Activated T-helper 17 cell treated with anti-CD3 and anti-CD28 coated beads, Interleukin-2, amount 50 U/mL, for 72 hours (primary cell): Measurements from ENCODE around the gene SPOCK2. TPM values are rescaled to one million over a fixed set of nuclear protein-coding genes. Genes with fewer than 3 reads are reported as not detected.
A peak's percentile ranks its signal among the peaks of the same experiment; 100 is the strongest.
"Not testable (repeated sequence)": the region's sequence is repeated elsewhere in the genome, so short reads cannot be mapped to it uniquely, and the experiment has no call there.

Experiments used
- ATAC-seq: fragments of 150-1000 bp; cut with Tn5 transposase; replicated peaks from 2 replicates; pipeline ENCODE4 v1.10.0; 2021; ENCODE audit warnings: mild to moderate bottlenecking, moderate library complexity
- H3K27ac Mint-ChIP-seq: one replicate; pipeline ENCODE4 v1.8.0; 2022; ENCODE audit warnings: mixed read lengths
- H3K27me3 Mint-ChIP-seq: one replicate; pipeline ENCODE4 v1.8.0; 2022; ENCODE audit warnings: mixed read lengths
- H3K36me3 Mint-ChIP-seq: one replicate; pipeline ENCODE4 v1.8.0; 2022; ENCODE audit warnings: low read depth, mild to moderate bottlenecking, mixed read lengths
- H3K4me1 Mint-ChIP-seq: one replicate; pipeline ENCODE4 v1.8.0; 2022; ENCODE audit warnings: mixed read lengths
- H3K4me3 Mint-ChIP-seq: one replicate; pipeline ENCODE4 v1.8.0; 2022; ENCODE audit warnings: mild to moderate bottlenecking, mixed read lengths
- H3K9me3 Mint-ChIP-seq: one replicate; pipeline ENCODE4 v1.8.0; 2022; ENCODE audit warnings: mixed read lengths
- total RNA-seq, 2 donors: library from RNA; stranded (reverse); gene quantifications; one replicate each; pipeline ENCODE4 v1.2.3, GENCODE V29; 2022

SPOCK2 gene
- total RNA-seq, 2 donors from 2014 or later, result 161 to 191 TPM

DNA sequence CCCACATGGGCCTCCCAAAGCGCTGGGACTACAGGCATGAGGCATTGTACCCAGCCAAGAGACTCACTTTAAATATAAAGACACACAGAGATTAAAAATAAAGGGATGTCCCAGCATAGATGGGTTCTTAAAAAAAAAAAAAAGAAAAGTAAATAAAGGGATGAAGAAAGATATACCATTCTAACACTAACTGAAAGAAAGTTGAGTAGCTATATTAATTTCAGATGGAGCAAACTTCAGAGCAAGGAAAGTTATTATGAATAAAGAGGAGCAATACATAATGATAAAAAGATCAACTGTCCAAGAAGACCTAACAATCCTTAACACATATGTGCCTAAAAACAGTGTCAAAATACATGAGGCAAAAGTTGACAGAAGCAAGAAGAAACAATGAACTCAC, 33.0 kb upstream of the SPOCK2 start:
- Mint-ChIP-seq H3K4me1 (peaks cover 11% of the 10 kb centered on the region), H3K36me3 (peaks cover 18% of the 10 kb centered on the region), H3K4me3 (peak overlapping the region; percentile 49), H3K9me3 (no peaks in the 10 kb centered on the region), H3K27me3 (no peaks in the 10 kb centered on the region), H3K27ac (peak overlapping the region; percentile 35)
- no peak for ATAC-seq

DNA sequence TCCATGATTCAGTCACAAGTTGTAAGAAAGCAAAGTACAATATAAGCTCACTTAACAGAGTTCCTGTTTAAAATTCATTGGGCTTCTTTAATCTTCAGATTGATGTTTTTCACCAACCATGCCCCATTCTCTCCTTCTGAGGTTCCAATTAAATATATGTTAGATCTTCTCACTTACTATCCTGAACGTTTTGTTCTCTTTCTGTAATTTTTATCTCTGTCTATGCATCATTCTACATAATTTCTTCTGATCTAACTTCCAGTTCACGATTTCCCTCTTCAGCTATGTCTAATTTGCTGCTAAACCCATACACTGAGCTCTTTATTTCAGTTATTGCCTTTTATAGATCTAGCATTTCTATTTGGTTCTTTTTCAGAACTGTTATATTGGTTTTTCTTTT, 28.0 kb upstream of the SPOCK2 start:
- peaks cover 24% of the 10 kb centered on the region for H3K36me3 Mint-ChIP-seq
- no peaks in the 10 kb centered on the region for H3K9me3 Mint-ChIP-seq
- H3K4me3 Mint-ChIP-seq, result no peak overlapping the region
- no peak overlapping the region for H3K27ac Mint-ChIP-seq
- no peaks in the 10 kb centered on the region for H3K27me3 Mint-ChIP-seq
- ATAC-seq, result no peak
- peaks cover 14% of the 10 kb centered on the region for H3K4me1 Mint-ChIP-seq

DNA sequence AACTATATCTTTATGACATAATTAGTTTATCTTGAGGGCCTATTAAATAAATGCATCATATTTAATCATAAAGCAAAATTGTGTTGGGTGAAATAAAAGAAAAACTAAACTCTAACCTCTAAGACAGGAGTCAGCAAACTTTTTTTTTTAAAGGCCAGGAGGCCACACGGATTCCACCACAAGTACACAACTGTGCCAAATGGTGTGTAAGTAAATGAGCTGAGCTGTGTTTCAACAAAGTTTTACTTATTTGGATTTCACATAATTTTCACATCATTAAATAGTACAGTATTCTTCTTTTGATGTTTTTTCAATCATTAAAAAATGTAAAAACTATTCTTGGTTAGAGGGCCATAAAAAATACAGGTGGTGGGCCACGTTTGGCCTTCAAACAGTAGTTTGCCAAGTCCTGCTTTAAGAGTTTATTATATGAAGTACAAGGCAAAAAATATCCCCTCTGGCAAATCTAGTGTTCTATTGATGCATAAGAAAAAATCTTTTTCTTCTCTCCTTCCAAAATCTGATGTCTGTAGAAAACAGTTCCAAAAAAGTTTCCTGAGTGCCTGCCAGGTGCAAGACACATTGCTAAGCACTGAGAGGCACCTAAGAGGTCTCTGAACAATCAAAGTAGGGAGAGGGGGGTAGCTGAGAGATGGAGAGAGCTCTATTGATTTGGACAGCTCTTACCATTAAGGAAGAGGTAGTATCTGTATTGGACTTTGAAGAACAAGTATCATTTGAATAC, 26.5 kb upstream of the SPOCK2 start:
- no peaks in the 10 kb centered on the region for H3K27me3 Mint-ChIP-seq
- no peak for ATAC-seq
- H3K27ac Mint-ChIP-seq, result no peak overlapping the region
- peaks cover 18% of the 10 kb centered on the region for H3K36me3 Mint-ChIP-seq
- no peaks in the 10 kb centered on the region for H3K9me3 Mint-ChIP-seq
- H3K4me3 Mint-ChIP-seq, result no peak overlapping the region
- peaks cover 17% of the 10 kb centered on the region for H3K4me1 Mint-ChIP-seq

DNA sequence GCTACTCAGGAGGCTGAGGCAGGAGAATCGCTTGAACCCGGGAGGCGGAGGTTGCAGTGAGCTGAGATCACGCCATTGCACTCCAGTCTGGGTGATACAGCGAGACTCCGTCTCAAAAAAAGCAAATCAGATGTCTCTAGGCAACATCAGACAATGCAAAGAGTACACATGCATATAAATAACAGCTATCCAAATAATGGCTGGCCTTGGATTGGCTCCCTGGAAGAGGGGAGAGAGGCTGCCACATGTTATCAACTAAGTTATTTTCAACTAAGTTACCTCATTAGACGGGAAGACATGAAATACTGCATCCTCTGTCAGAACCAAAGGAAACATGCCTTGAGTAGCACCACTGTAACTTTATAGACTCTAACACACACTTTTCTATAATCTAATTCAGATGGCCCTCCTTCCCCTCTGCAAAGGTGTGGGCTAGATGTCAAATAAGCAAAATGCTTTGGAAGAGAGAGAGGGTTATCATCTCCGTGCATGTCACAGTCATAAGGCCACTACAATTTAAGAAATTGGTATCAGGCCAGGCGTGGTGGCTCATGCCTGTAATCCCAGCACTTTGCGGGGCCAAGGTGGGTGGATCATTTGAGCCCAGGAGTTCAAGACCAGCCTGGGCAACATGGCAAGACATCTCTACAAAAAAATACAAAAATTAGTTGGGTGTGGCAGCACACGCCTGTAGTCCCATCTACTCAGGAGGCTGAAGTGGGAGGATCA, 22.5 kb upstream of the SPOCK2 start:
- H3K4me3 Mint-ChIP-seq, result peak overlapping the region; percentile 91
- H3K27me3 Mint-ChIP-seq, result no peaks in the 10 kb centered on the region
- H3K4me1 Mint-ChIP-seq, result peaks cover 50% of the 10 kb centered on the region
- peaks cover 25% of the 10 kb centered on the region for H3K36me3 Mint-ChIP-seq
- no peak for ATAC-seq
- H3K9me3 Mint-ChIP-seq, result no peaks in the 10 kb centered on the region
- H3K27ac Mint-ChIP-seq, result no peak overlapping the region

DNA sequence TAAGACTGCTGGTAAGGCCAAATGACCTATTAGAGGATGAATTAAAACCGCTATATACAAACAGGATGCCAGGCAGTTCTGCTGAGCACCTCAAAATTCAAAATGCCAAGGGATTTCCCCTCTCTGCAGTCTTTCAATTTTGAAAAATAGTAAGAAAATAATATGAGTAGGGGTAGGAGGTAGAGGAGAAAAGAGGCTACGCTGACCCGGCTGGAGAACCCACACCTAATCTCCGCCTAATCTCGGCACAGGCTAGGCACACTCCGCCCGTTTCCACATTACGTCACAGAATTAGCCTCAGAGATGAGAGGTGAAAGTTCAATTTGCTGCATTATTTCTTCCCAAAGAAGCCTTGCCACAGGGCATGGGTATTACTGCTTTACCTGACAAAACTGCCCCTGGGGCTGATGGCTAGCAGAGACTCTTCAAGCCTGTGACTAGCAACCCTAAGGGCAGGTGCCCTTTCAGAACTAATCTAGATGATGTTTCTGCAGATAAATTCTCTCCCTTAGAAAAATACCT, 21.3 kb upstream of the SPOCK2 start:
- Mint-ChIP-seq H3K4me1 (peaks cover 42% of the 10 kb centered on the region), H3K9me3 (no peaks in the 10 kb centered on the region), H3K27ac (peak overlapping the region; percentile 98)

DNA sequence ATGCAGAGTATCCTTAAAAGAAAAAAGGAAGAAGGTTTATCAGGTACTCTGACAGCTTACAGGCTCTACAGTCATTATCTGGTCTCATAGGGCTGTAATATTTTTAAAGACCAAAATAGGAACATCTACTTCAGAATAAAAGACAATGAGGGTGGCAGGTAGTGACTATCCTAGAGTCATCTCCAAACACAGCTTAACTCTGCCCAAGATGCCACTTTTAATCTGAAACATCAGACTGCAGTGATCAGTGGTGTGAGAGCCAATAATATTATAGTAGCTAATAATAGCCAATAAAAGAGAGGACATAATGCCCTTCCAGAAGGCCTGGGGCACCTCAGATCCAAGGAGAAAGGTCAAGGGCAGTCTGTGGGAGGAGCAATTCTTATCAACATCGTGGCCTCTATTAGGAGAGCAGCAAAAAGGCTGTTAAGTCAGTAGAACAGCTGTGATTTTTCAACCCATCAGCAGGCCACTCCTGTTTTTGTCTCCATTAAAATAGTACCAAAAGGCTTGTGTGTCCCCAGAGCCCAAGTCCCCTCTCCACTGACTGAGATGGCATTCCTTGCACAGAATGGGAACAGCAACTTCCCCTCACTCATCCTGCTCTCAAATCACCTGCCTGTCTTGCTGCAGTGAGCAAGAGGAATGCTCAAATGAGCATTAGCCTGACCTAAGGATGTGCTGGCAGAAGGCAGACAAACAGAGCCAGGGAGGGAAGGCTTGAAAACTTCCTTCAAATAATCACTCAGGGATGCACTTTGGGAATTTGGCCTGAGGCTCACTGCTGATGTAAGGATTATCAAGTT, 20.7 kb upstream of the SPOCK2 start:
- Mint-ChIP-seq H3K9me3 (no peaks in the 10 kb centered on the region), H3K4me3 (peak overlapping the region; percentile 91), H3K27me3 (no peaks in the 10 kb centered on the region), H3K36me3 (peaks cover 16% of the 10 kb centered on the region), H3K4me1 (peaks cover 46% of the 10 kb centered on the region), H3K27ac (peak overlapping the region; percentile 98)
- ATAC-seq, result peak; percentile 34

More for the DNA sequence above, 21.3 kb upstream of the SPOCK2 start:
- Mint-ChIP-seq H3K27me3 (no peaks in the 10 kb centered on the region), H3K4me3 (peak overlapping the region; percentile 91), H3K36me3 (peaks cover 16% of the 10 kb centered on the region)
- ATAC-seq, result peak; percentile 60

DNA sequence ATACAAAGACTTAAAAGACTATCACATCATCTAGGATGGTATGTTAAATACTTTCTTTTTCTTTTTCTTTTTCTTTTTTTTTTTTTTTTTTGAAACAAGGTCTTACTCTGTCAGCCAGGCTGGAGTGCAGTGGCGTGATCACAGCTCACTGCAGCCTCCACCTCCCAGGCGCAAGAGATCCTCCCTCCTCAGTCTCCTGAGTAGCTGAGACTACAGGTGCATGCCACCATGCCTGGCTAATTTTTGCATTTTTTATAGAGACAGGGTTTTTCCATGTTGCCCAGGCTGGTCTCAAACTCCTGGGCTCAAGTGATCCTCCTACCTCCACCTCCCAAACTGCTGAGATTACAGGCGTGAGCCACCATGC, 19.6 kb upstream of the SPOCK2 start:
- not testable (repeated sequence) for H3K9me3 Mint-ChIP-seq, H3K27me3 Mint-ChIP-seq
- H3K27ac Mint-ChIP-seq, result peak overlapping the region; percentile 98
- ATAC-seq, result peak; percentile 7
- peaks cover 24% of the 10 kb centered on the region for H3K36me3 Mint-ChIP-seq
- H3K4me1 Mint-ChIP-seq, result peaks cover 51% of the 10 kb centered on the region
- peak overlapping the region; percentile 91 for H3K4me3 Mint-ChIP-seq

DNA sequence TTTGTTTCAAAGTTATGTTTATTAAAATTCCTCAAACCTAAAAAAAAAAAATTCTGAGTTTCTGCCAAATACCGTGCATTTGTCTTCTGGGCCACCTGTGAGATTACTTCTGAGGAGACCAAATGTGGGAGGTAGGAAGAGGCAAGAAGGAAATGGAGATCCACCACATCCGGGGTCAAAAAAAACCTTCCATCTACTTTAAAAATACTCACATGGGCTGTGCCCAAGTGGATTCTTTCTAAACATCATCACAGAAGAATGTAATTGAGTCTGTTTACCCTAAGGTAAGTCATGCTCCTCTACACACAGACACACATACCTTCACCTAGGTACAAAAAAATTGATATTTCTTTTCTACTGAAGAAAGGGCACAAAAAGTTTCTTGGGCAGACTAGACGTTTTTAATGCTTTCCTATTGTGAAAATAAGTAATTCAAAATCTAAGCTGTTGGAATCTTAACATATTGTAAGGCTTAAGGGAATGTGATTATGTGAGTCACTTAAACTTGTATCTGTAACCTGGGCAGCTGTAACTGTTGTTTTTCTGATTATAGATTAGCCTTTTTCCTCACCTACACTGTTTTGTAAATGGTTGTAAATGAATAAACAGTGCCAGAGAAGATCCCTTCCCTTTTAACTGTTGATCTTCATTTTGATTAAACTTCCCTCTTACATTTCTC, 19.1 kb upstream of the SPOCK2 start:
- Mint-ChIP-seq H3K4me1 (peaks cover 51% of the 10 kb centered on the region), H3K36me3 (peaks cover 27% of the 10 kb centered on the region), H3K9me3 (no peaks in the 10 kb centered on the region), H3K27ac (peak overlapping the region; percentile 98), H3K4me3 (peak overlapping the region; percentile 91), H3K27me3 (no peaks in the 10 kb centered on the region)
- ATAC-seq, result peak; percentile 70

DNA sequence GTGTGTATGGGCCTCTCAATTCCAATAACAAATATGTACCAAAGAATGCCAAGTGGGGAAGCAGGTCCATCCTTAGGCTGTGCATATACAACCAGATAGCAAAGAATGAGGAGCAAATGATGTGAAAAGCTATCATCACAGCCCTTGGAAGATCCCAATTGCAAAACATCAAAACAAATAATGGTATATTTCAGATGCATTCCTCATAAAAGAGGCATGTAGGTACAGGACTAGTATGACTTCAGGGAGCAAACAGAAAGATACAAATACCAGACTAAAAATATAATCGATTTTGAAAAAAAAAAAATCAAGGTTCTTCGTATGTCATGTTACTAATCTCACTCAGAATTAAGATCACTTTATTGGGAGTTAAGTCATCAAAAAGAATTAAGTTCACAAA, 18.5 kb upstream of the SPOCK2 start:
- Mint-ChIP-seq H3K27me3 (no peaks in the 10 kb centered on the region), H3K36me3 (peaks cover 32% of the 10 kb centered on the region), H3K27ac (peak overlapping the region; percentile 98), H3K9me3 (no peaks in the 10 kb centered on the region), H3K4me3 (peak overlapping the region; percentile 91), H3K4me1 (peaks cover 47% of the 10 kb centered on the region)
- ATAC-seq, result no peak

DNA sequence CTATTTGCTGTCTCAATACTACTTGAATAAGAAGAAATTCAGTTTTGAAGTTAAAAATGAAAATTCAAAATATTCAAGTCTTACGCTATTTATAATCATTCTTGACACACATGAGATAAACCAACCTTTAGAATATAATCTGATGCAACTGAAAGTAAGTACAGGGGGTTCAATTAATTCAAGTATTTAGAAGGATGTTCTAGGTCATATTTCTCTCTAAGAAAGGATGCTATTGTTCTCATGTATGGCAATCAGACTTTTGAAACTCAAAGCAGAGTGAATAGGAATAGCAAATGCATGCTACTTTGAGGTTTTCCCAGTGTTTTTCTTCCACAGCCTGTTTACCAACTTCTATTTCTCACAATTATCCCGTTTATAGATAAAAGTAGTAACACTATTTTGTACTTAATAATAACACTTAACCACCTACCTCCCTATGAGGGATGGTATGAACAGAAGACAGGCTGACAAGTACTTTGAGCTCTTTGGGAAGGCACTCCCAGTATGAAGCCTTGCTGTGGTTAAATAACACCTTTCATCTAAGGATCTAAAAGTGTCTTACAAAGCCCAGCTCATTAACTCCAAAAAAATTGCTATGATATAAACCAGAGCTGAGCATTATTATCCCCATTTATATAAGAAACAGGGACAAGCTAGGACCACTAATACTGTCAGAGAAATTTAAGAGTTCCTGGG, 18.0 kb upstream of the SPOCK2 start:
- peak overlapping the region; percentile 91 for H3K4me3 Mint-ChIP-seq
- H3K36me3 Mint-ChIP-seq, result peaks cover 38% of the 10 kb centered on the region
- peaks cover 53% of the 10 kb centered on the region for H3K4me1 Mint-ChIP-seq
- no peak for ATAC-seq
- H3K27me3 Mint-ChIP-seq, result no peaks in the 10 kb centered on the region
- H3K27ac Mint-ChIP-seq, result peak overlapping the region; percentile 98
- H3K9me3 Mint-ChIP-seq, result no peaks in the 10 kb centered on the region

DNA sequence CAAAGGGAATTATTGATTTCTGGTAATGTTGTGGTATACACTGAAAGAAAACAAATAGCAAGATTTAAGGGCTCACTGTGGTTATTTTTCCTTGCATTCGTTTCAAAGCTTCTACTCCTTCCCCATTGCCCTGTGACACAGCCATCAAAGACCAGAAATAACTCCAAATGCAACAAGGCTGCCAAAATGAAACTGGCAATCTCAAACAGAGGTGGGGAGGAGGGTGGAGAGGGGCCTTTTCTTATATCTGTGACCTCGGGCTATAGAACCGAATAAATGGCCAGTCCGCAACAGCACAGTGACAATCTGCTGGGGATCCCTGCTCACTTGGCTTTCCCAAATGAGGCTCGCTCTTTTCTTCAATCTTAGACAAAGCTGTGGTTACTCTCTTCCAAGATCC, 17.4 kb upstream of the SPOCK2 start:
- H3K27me3 Mint-ChIP-seq, result no peaks in the 10 kb centered on the region
- no peaks in the 10 kb centered on the region for H3K9me3 Mint-ChIP-seq
- H3K4me3 Mint-ChIP-seq, result peak overlapping the region; percentile 91
- no peak for ATAC-seq
- H3K36me3 Mint-ChIP-seq, result peaks cover 44% of the 10 kb centered on the region
- peaks cover 53% of the 10 kb centered on the region for H3K4me1 Mint-ChIP-seq
- peak overlapping the region; percentile 98 for H3K27ac Mint-ChIP-seq

DNA sequence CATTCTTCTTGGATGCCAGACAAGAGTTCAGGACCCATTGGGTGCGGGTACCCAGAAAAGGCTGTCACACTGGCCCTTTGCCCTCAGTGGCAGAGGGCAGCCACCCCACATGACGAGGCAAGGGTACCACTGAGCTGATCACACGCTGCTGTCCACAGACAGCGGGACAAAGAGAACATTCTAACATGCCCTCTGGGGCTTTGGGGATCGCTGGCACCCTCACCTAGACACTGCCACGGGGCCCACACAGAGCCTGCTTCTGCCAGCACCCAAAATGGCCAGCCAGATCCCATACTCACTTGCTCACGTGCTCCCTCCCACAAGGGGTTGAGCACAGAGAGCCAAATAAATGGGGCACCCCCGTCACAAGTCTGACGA, 16.7 kb upstream of the SPOCK2 start:
- no peaks in the 10 kb centered on the region for H3K27me3 Mint-ChIP-seq
- H3K4me1 Mint-ChIP-seq, result peaks cover 51% of the 10 kb centered on the region
- H3K36me3 Mint-ChIP-seq, result peaks cover 49% of the 10 kb centered on the region

DNA sequence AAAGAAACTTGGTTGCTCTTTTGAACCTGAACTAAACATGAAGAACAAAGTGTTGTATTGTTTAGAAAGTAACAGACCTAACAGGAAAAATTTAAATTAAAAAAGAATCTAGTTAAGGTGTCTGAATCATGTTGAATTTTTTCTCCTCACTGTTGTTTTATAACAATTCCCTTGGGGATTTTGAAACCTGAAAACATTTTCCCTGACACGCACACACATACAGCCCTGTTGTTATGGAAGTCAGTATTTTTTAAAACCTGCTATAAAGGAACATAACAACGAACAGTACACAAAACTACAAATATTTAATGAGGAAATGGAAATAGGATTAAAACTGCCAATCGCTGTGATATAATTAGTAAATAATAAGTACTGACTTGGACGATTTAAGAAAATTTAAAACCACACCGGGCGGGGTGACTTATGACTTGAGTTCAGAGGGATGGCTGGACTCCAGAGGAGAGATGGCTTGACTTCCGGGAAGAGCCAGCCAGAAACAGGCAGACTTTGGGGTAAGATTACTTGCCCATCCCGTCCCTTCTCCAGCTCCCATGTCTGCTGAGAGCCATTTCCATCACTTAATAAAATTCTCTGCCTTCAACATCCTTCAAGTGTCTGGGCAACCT, 16.2 kb upstream of the SPOCK2 start:
- peaks cover 47% of the 10 kb centered on the region for H3K4me1 Mint-ChIP-seq
- H3K27me3 Mint-ChIP-seq, result no peaks in the 10 kb centered on the region
- no peak for ATAC-seq
- no peaks in the 10 kb centered on the region for H3K9me3 Mint-ChIP-seq
- H3K27ac Mint-ChIP-seq, result peak overlapping the region; percentile 47
- peaks cover 54% of the 10 kb centered on the region for H3K36me3 Mint-ChIP-seq
- H3K4me3 Mint-ChIP-seq, result no peak overlapping the region

More for the DNA sequence above, 16.7 kb upstream of the SPOCK2 start:
- Mint-ChIP-seq H3K27ac (peak overlapping the region; percentile 40), H3K4me3 (no peak overlapping the region), H3K9me3 (no peaks in the 10 kb centered on the region)
- ATAC-seq, result no peak
